ENCODE results near the gene GPN2. TPM values are rescaled to one million over a fixed set of nuclear protein-coding genes. Genes with fewer than 3 reads are reported as not detected.

The GPN2 gene
- polyA plus RNA-seq, 1 donor from 2014 or later, result 20.2 TPM

DNA sequence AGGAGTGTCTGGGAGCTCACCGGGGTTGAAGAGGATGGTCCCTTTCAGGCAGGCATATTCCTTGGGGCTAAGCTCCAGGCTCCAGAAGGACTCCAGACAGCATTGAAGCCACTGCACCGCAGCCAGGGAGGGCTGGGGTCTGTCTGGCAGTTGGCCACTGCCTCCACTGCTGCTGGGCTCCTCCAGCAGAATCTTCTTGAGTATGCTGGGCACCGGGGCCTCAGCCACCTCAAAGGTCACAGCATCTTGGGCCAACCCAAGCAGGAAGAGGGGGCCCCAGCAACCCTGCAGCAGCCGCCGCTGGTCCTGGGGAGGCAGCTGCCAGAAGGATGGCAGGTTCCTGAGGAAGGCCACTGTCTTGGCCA, 23.3 kb upstream of the GPN2 start:
- H4K20me1 ChIP-seq (ENCODE audit: insufficient read depth), result no peaks in the 10 kb centered on the region
- no peak overlapping the region for H3K4me3 ChIP-seq (ENCODE audit: low read length)
- H3K9ac ChIP-seq (ENCODE audit: low read length), result no peak overlapping the region
- no peaks in the 10 kb centered on the region for H3K9me3 ChIP-seq (ENCODE audit: low read length)
- H3K36me3 ChIP-seq (ENCODE audit: insufficient read depth, low read length), result no peaks in the 10 kb centered on the region
- TF ChIP-seq MXI1 (conservative IDR thresholded peaks at IDR 0.05; ENCODE audit: poor library complexity, severe bottlenecking), result no peak
- no peaks in the 10 kb centered on the region for H3K9me2 ChIP-seq (ENCODE audit: insufficient read depth, low read length)
- no peaks in the 10 kb centered on the region for H3F3A ChIP-seq (ENCODE audit: insufficient read depth, low read length, poor library complexity, severe bottlenecking)
- no peak overlapping the region for H3K4me2 ChIP-seq (ENCODE audit: low read length)
- no peak overlapping the region for H2AFZ ChIP-seq (ENCODE audit: low read depth, low read length)
- no peak overlapping the region for H3K27ac ChIP-seq (ENCODE audit: low read length)
- no peaks in the 10 kb centered on the region for H3K27me3 ChIP-seq (ENCODE audit: insufficient read depth, low read depth, low read length)
- no peaks in the 10 kb centered on the region for H3K79me2 ChIP-seq (replicated peaks; ENCODE audit: insufficient read depth, low read length)

DNA sequence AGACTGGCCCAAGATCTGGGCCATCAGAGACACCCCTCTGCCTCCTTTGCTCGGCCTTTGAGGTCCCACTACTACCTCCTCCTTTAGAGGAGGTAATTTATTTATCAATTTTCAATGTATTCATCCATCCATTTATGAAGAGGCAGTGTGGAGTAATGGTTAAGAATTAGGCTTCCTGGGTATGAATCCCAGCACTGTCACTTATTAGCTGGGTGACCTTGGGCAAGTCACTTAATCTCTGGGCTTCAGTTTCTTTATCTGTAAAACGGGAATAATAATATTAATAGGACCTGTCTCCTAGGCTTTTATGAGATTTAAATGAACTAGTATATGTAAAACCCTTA, 22.0 kb upstream of the GPN2 start:
- Histone ChIP-seq H3K4me2 (ENCODE audit: low read length) (no peak overlapping the region), H2AFZ (ENCODE audit: low read depth, low read length) (no peak overlapping the region), H3K9ac (ENCODE audit: low read length) (no peak overlapping the region), H3K36me3 (ENCODE audit: insufficient read depth, low read length) (no peaks in the 10 kb centered on the region), H3K79me2 (replicated peaks; ENCODE audit: insufficient read depth, low read length) (no peaks in the 10 kb centered on the region), H3F3A (ENCODE audit: insufficient read depth, low read length, poor library complexity, severe bottlenecking) (no peaks in the 10 kb centered on the region), H3K4me3 (ENCODE audit: low read length) (no peak overlapping the region), H3K9me3 (ENCODE audit: low read length) (no peaks in the 10 kb centered on the region), H4K20me1 (ENCODE audit: insufficient read depth) (no peaks in the 10 kb centered on the region), H3K27me3 (ENCODE audit: insufficient read depth, low read depth, low read length) (no peaks in the 10 kb centered on the region), H3K27ac (ENCODE audit: low read length) (no peak overlapping the region), H3K9me2 (ENCODE audit: insufficient read depth, low read length) (no peaks in the 10 kb centered on the region)
- TF ChIP-seq SMC3 (conservative IDR thresholded peaks at IDR 0.05; ENCODE audit: poor library complexity) (no peak), MXI1 (conservative IDR thresholded peaks at IDR 0.05; ENCODE audit: poor library complexity, severe bottlenecking) (no peak), POLR2AphosphoS5 (IDR thresholded peaks at IDR 0.05) (no peak), TAF1 (IDR thresholded peaks at IDR 0.05; ENCODE audit: low read depth) (no peak), EZH2 (IDR thresholded peaks at IDR 0.05; ENCODE audit: borderline replicate concordance, insufficient read depth, low read length, poor library complexity, severe bottlenecking) (no peak), EP300 (conservative IDR thresholded peaks at IDR 0.05; ENCODE audit: poor library complexity, severe bottlenecking) (no peak), RAD21 (conservative IDR thresholded peaks at IDR 0.05) (no peak)
- TF ChIP-seq, protein P1, sequence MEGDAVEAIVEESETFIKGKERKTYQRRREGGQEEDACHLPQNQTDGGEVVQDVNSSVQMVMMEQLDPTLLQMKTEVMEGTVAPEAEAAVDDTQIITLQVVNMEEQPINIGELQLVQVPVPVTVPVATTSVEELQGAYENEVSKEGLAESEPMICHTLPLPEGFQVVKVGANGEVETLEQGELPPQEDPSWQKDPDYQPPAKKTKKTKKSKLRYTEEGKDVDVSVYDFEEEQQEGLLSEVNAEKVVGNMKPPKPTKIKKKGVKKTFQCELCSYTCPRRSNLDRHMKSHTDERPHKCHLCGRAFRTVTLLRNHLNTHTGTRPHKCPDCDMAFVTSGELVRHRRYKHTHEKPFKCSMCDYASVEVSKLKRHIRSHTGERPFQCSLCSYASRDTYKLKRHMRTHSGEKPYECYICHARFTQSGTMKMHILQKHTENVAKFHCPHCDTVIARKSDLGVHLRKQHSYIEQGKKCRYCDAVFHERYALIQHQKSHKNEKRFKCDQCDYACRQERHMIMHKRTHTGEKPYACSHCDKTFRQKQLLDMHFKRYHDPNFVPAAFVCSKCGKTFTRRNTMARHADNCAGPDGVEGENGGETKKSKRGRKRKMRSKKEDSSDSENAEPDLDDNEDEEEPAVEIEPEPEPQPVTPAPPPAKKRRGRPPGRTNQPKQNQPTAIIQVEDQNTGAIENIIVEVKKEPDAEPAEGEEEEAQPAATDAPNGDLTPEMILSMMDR (IDR thresholded peaks at IDR 0.05; ENCODE audit: poor library complexity, severe bottlenecking), result no peak
- TF ChIP-seq, protein P2, sequence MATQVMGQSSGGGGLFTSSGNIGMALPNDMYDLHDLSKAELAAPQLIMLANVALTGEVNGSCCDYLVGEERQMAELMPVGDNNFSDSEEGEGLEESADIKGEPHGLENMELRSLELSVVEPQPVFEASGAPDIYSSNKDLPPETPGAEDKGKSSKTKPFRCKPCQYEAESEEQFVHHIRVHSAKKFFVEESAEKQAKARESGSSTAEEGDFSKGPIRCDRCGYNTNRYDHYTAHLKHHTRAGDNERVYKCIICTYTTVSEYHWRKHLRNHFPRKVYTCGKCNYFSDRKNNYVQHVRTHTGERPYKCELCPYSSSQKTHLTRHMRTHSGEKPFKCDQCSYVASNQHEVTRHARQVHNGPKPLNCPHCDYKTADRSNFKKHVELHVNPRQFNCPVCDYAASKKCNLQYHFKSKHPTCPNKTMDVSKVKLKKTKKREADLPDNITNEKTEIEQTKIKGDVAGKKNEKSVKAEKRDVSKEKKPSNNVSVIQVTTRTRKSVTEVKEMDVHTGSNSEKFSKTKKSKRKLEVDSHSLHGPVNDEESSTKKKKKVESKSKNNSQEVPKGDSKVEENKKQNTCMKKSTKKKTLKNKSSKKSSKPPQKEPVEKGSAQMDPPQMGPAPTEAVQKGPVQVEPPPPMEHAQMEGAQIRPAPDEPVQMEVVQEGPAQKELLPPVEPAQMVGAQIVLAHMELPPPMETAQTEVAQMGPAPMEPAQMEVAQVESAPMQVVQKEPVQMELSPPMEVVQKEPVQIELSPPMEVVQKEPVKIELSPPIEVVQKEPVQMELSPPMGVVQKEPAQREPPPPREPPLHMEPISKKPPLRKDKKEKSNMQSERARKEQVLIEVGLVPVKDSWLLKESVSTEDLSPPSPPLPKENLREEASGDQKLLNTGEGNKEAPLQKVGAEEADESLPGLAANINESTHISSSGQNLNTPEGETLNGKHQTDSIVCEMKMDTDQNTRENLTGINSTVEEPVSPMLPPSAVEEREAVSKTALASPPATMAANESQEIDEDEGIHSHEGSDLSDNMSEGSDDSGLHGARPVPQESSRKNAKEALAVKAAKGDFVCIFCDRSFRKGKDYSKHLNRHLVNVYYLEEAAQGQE (IDR thresholded peaks at IDR 0.05; ENCODE audit: borderline replicate concordance), result no peak
